Stimulated activated CD4-positive, alpha-beta T cell treated with anti-CD3 and anti-CD28 coated beads, Interleukin-1b, Interleukin-23, amount 100 ng/mL, for 24 hours (primary cell): Measurements from ENCODE around the gene CLTB.

Experiments used
- DNase-seq, 4 experiments: peaks; one replicate each; pipeline ENCODE4 v3.0.0-alpha.2; 2020; ENCODE audit warnings: low read depth in 4 of 4, low spot score in 1 of 4

The CLTB gene

DNA sequence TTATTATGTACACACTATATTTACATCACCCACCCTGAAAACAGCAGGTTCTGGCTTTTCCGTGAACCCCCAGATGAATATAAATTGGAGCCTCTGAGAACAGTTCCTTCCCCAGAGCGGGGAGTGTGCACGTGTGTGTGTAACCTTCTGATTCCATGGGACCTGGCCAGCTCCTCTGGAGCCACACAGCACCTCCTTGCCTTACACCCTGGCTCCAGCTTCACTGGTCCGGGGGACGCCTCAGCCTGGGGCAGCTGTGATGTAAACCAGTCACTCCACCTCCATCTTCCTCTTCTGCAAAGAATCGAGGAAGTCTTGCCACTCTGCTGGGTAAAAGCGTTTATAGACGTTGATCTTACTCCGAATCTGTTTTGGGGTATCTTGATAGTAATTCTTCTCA is 32.4 kb downstream of the CLTB start:
- no peak for DNase-seq

GRCh38 chr5:176383248-176383905 is 33.0 kb downstream of the CLTB start:
- no peak for DNase-seq

GRCh38 chr5:176382721-176383120 is 33.6 kb downstream of the CLTB start:
- DNase-seq = no peak

DNA sequence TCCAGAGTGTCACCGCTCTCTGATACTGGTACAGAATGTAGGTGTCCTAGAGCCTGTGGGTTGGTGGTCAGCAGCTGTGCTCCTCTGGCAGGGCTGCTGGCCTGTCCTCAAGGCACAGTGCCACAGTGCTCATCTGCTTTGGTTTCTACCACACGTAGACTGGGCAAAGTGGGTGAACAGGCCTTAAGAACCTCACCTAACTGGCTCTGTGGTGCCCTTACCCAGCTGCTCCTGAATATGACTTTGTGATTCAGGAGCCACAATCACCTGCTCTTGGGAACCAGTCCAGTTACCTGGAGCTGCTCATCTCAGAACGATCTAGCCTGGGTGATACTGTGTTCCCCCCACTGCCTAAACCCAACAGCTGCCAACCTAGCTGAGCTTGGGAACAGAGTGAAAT is 34.4 kb downstream of the CLTB start:
- DNase-seq = no peak

GRCh38 chr5:176381423-176381822 is 34.9 kb downstream of the CLTB start:
- DNase-seq = no peak

DNA sequence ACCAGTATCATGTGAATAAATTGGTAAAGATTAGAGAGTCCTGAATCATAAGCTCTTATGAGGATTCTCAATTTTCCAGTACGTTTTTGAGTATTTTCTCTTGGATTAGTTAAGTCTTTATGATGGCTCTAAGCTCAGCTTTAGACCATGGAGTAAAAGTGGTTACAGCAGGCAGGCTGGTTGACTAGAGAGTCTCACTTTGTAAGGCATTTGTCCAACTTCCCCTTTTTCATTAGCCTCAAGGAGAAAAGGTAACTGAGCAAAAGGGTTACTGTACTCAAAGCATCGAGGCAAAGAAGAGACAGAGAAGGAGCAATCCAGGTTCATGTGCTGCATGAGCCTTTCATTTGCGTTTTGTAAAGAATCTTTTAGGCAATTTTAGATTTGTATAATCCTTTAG is 36.5 kb downstream of the CLTB start:
- DNase-seq = no peak

- no peak for DNase-seq
These were observed 43.1 kb downstream of the CLTB start for GRCh38 chr5:176373100-176373818.

- no peak for DNase-seq
These were observed 44.5 kb downstream of the CLTB start for GRCh38 chr5:176371621-176372539.

DNA sequence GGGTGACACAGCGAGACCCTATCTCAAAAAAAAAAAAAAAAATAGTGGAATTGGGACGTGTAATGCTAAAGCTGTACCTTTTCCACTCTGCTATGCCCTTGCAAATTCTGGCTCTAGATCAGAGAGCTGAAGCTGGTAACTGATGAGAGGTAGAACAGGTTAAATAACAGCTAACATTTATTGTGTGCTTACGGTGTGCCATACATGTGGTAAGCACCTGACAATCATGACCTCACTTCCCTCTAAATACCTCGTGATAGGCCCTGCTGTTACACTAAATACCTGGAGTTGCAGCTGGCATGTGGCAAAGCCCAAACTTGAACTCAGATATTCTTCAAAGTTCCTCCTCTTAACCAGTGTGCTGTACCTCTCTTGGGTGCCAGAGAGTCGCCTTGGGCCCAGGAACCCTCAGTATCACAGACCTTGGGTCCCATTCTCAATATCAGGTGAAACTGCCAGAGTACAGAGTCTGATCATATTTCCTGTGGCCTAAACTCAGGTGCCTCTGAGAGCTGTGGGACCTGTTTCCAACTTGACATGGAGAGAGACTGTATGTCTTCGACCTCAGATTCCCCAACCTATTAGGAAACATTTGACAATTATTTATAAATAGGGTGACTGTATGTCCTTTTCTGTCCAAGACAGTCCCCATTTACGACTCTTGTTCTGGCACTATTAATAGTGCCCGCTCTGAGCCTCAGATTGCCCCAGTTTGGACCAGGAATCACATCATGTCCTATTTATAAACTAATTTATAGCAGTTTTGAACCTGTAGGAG is 46.2 kb downstream of the CLTB start:
- no peak for DNase-seq

DNA sequence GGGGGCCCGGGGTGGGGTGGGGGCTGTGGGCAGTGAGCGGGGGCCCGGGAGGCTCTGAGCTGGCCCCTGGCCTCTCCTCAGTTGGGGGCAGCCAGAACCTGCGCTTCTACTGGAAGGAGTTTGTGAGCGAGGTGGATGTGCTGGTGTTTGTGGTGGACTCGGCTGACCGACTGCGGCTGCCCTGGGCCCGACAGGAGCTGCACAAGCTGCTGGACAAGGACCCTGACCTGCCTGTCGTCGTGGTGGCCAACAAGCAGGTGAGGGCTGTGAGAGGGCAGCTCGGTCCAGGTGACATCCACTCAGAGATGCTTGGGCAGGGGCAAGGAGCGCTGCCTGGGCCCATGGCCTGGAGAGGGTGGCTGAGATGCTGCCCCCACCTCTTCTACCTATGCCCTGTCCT is 47.6 kb downstream of the CLTB start:
- no peak for DNase-seq

DNA sequence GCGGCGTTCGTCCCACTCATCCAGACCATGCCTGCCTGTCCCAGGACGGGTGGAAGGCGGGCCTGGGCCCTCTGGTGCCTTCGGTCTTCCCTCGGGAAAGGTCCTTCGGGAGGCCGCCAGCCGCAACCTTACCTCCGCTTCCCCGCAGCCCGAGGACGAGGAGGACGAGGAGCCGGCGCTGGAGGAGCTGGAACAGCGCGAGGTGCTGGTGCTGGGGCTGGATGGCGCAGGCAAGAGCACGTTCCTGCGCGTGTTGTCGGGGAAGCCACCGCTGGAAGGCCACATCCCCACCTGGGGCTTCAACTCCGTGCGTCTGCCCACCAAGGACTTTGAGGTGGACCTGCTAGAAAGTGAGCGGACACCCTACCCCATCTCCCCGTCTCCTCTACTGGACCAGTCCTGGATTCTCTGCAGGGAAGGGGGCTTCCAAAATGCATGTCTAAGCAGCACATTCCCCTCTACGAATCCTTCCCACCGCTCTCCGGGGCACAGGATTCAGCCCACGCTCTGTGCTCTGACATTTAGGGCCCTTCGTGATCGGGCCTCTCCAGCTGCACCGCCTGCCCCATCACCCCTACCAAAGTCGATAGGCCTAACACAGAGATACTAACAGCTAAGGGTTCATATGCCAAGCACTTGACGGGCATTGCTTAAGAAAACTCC is 50.0 kb downstream of the CLTB start:
- DNase-seq = no peak

- peak in 3 of 4 experiments; percentile 29 to 59 (median 55) for DNase-seq
These were observed 50.7 kb downstream of the CLTB start, which contains the start of gene ARL10 for GRCh38 chr5:176365351-176366231. Gene ARL10, plus strand, starts transcription at chr5:176365487. Its CDS starts 77 bp downstream, at chr5:176365564.

- DNase-seq = no peak
These were observed 51.5 kb downstream of the CLTB start for GRCh38 chr5:176364765-176365350.

DNA sequence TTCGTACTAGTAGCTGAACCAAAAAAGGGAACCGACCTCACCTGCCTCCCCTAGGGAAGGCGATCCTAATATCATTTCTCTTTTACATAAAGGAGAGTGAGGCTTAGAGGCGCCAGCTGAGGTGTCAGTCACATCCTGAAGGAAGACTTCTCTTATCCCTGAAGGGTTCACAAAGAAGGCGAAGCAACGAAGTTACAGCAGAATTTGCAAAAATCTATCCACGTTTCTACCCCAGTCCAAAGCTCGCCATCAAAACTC is 54.2 kb downstream of the CLTB start:
- DNase-seq = no peak

DNA sequence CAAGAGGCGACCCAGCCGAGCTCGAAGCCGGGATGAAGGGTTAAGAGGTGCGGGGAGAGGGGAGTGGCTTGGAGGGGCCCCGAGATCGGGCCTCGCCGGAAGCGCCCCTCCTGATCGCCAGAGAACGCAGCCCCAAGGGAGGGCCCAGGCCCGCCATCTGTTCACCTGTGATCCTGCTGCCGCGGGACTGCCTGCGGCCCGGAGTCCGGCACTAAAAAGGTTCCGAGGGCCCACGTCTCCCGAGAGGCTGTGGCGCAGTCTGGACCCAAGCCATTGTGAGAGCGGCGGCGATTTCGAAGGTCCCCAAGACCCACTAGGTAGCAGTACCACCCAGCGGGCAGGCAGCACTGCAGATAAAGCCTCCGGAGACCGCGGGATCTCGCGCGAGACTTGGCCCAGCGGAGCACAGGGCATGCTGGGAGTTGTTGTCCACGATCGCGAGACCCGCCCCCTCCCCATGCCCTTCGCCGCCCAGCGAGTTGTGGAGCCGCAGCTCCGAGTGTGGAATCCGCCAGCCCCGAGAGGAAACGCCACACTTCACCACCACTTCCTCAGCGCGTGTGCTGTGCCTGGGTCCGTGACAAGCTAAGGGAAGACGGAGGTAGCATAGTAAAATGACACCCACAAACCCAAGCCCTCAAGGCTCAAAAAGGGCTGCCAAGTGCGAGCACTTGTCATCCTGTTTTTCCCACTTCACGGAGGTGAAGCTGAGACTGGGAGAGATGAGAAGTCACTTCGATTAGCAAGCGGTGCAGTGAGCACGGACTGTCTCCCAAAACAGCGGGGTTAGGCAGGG is 54.7 kb downstream of the CLTB start, which contains the start of gene KIAA1191:
KIAA1191 (minus strand) TSS at position 328 of the 796 bp plus-strand sequence. CDS start 2,256 bp downstream, outside the sequence.
- peak; percentile 78 to 92 (median 82) for DNase-seq

DNA sequence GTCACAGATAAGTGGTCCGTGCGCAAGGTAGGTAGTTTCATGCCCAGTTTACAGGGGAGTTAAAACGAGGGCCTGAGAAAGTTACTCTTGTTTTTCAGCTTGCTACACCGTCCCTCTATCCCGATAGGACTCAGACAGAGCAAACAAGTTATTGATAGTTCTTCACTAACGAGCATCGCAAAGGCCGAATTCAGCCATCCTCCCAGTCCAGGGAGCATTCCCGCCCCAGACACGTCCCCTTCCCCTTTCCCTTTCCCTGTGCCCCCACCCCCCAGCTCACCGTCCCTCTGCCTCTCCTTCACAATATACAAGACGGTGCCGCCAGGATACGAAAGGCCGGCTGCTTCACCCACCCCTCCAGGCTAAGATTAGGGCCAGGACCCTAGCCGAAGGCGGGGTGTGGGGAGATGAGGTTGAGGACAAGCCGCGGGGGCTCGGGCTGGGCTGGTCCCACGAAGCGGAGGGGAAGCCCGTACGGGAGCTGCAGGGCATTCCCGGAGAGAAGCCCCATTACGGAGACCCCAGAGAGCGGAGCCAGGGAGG is 55.4 kb downstream of the CLTB start:
- peak in 1 of 4 experiments; percentile 11 for DNase-seq

DNA sequence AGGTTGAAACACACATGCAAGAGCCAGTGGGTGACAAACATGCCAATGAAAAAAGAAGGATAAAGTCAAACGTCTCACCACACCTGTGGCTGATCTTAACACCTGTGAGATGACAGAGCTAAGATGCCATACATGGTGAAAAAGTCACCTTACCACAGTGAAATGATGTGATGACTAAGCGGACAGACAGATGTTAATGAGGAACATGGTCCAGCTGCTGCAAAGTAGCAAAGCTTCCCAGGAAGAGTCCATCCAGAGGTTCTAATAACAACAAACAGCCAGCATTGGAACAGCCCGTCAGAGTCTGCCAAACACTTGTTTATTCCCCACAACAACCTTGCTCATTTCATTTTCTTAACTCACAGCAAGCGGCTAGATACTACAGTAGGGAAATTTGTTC is 56.7 kb downstream of the CLTB start:
- no peak for DNase-seq

GRCh38 chr5:176356179-176356566 is 60.2 kb downstream of the CLTB start:
- DNase-seq = no peak
